Kidney (tissue), 14 donors: ENCODE data around the gene BMX. TPM values are rescaled to one million over a fixed set of nuclear protein-coding genes. Genes with fewer than 3 reads are reported as not detected.

Source experiments
- DNase-seq, 5 donors: peaks; one replicate each; pipeline ENCODE4 v3.0.0-alpha.2; 2013 to 2020
- FAIRE-seq: peaks from 2 replicates; lab custom pipeline; 2012; peaks lifted over from hg19 to GRCh38; lab: Jason Lieb, UNC
- H3K27ac ChIP-seq, 2 donors: one replicate each; pipeline ENCODE4 v1.7.0; 2013; ENCODE audit warnings: low read depth in 2 of 2, low read length in 2 of 2, inconsistent platforms in 1 of 2
- H3K27me3 ChIP-seq: one replicate; pipeline ENCODE4 v1.7.1; 2013; ENCODE audit warnings: low read length, inconsistent platforms; ENCODE audit not compliant: control insufficient read depth, insufficient read depth
- H3K36me3 ChIP-seq, 3 donors: one replicate each; pipeline versions ENCODE4 v1.7.0 to v1.7.1; 2013; ENCODE audit warnings: low read length in 3 of 3, control low read depth in 1 of 3, inconsistent platforms in 1 of 3; ENCODE audit not compliant: insufficient read depth in 3 of 3, control insufficient read depth in 2 of 3
- H3K4me1 ChIP-seq, 3 donors: one replicate each; pipeline versions ENCODE4 v1.7.0 to v1.7.1; 2013; ENCODE audit warnings: low read length in 3 of 3, inconsistent platforms in 1 of 3, low read depth in 1 of 3; ENCODE audit not compliant: control insufficient read depth in 2 of 3, insufficient read depth in 2 of 3
- H3K4me3 ChIP-seq, 3 donors: one replicate each; pipeline versions ENCODE4 v1.7.0 to v1.8.1; 2013; ENCODE audit warnings: low read length in 3 of 3, control low read depth in 1 of 3, inconsistent platforms in 1 of 3
- H3K9ac ChIP-seq, 3 donors: one replicate each; pipeline versions ENCODE4 v1.7.0 to v1.7.1; 2013; ENCODE audit warnings: low read length in 3 of 3, control low read depth in 1 of 3, inconsistent platforms in 1 of 3
- H3K9me3 ChIP-seq, 3 donors: one replicate each; pipeline versions ENCODE4 v1.7.0 to v1.7.1; 2013; ENCODE audit warnings: low read length in 3 of 3, control low read depth in 1 of 3, inconsistent platforms in 1 of 3; ENCODE audit not compliant: control insufficient read depth in 2 of 3, insufficient read depth in 1 of 3
- intact Hi-C: fragments of 100-400 bp; cut with DNase I; formaldehyde crosslinking; loops from one replicate; pipeline ENCODE4 v1.11.1; 2022
- polyA plus RNA-seq: library from polyadenylated mRNA; stranded (reverse); fragments of 350-450 nt; fragmentation: Illumina TruSeq; extraction: RNeasy Lipid Tissue Mini Kit (QIAGEN cat#74804); gene quantifications from one replicate; pipeline ENCODE4 v1.2.3, GENCODE V29; 2014; ENCODE audit warnings: low read depth, low replicate concordance; ENCODE audit not compliant: insufficient read depth
- total RNA-seq: library from RNA; stranded (reverse); fragmentation: NEBNext Ultra II Directional; extraction: Animal tissue kit (Norgen Biotek cat#: 25700); gene quantifications from one replicate; pipeline ENCODE4 v1.2.1, GENCODE V29; 2021
- TF ChIP-seq, protein P1 (sequence below): IDR thresholded peaks from 3 replicates; pipeline ENCODE4 v1.5.1; 2012; ENCODE audit warnings: mild to moderate bottlenecking, moderate library complexity, borderline replicate concordance; ENCODE audit not compliant: insufficient read depth; ENCODE audit errors: extremely low read depth
- donor health status: control.
- donor health status: control.
- donor health status: control.
- donor health status: control.
- donor health status: control.
- donor health status: DM: yes; HTN: yes; CAD: no.
- donor health status: Normal renal cell carcinoma (clear cell type).

BMX gene
- total and polyA plus RNA-seq, 2 donors from 2014 or later, result 1.4 TPM; not detected in 1

DNA sequence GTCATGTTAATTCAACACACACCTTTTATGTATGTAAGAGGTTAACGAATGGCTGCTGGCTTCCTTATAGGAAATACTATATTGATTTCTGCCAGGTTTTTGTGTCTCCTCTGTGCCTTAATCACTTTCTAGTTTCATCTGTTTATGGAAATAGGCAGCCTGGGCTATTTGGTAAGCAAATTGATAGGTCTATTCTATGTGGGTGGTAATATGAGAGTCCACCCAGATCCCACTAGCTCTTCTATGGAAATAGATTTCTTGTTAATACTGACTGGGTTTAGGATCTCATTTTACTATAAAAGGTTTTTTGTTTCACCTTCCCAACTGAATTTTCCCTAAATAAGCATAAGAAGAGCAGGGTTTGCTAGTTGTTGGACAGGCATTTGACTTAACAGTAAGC, 4.1 kb downstream of the BMX start:
- no peaks in the 10 kb centered on the region for H3K4me1 ChIP-seq
- TF ChIP-seq, protein P1, sequence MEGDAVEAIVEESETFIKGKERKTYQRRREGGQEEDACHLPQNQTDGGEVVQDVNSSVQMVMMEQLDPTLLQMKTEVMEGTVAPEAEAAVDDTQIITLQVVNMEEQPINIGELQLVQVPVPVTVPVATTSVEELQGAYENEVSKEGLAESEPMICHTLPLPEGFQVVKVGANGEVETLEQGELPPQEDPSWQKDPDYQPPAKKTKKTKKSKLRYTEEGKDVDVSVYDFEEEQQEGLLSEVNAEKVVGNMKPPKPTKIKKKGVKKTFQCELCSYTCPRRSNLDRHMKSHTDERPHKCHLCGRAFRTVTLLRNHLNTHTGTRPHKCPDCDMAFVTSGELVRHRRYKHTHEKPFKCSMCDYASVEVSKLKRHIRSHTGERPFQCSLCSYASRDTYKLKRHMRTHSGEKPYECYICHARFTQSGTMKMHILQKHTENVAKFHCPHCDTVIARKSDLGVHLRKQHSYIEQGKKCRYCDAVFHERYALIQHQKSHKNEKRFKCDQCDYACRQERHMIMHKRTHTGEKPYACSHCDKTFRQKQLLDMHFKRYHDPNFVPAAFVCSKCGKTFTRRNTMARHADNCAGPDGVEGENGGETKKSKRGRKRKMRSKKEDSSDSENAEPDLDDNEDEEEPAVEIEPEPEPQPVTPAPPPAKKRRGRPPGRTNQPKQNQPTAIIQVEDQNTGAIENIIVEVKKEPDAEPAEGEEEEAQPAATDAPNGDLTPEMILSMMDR, result no peak
- H3K27me3 ChIP-seq, result peaks cover 5% of the 10 kb centered on the region
- no peaks in the 10 kb centered on the region for H3K9me3 ChIP-seq
- no peak overlapping the region for H3K4me3 ChIP-seq
- intact Hi-C loops, result no loop called here
- FAIRE-seq (no peak), DNase-seq (no peak)
- no peaks in the 10 kb centered on the region for H3K36me3 ChIP-seq
- no peak overlapping the region for H3K9ac ChIP-seq
- no peak overlapping the region for H3K27ac ChIP-seq

DNA sequence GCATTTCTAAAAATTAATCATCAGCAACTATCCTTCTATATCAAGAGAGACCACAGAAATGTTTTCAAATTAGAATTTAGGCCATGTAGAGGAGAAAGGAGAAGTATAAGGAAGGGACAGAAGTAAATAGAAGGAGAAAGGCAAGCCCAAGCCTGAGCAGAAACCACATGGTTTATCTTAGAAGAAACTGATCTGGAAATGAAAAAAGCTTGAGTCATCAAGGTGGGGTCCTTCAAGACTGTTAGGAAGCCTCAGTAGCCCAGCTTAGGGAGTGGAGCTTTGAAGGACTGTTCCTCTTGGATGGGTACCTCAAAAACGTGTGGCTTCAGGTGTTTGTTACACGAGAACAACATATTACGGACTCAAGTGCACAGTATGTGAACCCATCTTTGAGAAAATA, 4.5 kb downstream of the BMX start:
- intact Hi-C loops, result no loop called here
- Histone ChIP-seq H3K4me3 (no peak overlapping the region), H3K36me3 (no peaks in the 10 kb centered on the region), H3K27ac (no peak overlapping the region), H3K9me3 (no peaks in the 10 kb centered on the region), H3K27me3 (peaks cover 5% of the 10 kb centered on the region), H3K4me1 (no peaks in the 10 kb centered on the region), H3K9ac (no peak overlapping the region)
- FAIRE-seq, result no peak
- TF ChIP-seq, protein P1, result no peak
- no peak for DNase-seq

DNA sequence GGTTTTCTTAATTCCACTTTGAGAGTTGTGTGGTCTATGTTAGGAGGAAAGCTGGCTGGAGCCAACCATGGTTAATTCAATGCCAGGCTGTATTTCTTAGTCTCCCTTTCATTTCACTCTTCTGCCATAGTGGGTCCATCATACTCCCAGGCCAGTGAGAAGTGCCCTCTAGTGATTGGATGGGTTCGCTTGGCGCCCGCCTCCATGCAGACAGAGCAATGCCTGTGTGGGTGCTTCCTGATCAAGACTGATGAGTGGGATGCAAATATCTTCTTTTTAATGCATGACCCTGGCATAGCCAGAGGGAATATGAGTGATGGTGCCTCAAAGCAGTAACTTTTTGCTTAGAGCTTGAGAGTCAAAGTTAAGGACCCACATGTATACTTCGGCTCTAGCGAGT, 6.4 kb downstream of the BMX start:
- intact Hi-C loops, result no loop called here
- Histone ChIP-seq H3K9ac (no peak overlapping the region), H3K4me1 (no peaks in the 10 kb centered on the region), H3K9me3 (no peaks in the 10 kb centered on the region), H3K4me3 (no peak overlapping the region), H3K27me3 (peaks cover 8% of the 10 kb centered on the region), H3K36me3 (no peaks in the 10 kb centered on the region), H3K27ac (no peak overlapping the region)
- FAIRE-seq (no peak), DNase-seq (no peak)
- TF ChIP-seq, protein P1, result no peak

DNA sequence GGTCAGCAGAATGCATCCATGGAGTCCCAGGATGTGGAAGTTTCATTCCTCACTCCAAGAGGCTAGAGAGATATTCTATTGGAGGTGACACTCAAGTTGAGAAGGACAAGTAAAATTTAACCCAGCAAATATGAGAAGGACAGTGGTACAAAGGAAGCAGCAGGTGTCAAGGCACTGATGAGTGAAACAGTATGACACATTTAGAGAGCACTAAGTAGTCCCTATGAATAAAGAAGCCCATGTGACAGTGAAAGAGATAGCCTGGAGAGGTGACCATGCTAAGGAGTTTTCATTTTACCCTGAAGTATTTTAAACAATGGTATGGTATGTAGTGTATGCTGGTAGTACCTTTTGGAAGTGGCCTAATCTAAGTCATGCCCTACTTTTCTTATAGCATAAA, 9.2 kb downstream of the BMX start:
- intact Hi-C loops, result no loop called here
- H3K27me3 ChIP-seq, result peaks cover 9% of the 10 kb centered on the region
- TF ChIP-seq, protein P1, result no peak

More for the DNA sequence above, 9.2 kb downstream of the BMX start:
- Histone ChIP-seq H3K4me1 (no peaks in the 10 kb centered on the region), H3K27ac (no peak overlapping the region), H3K36me3 (no peaks in the 10 kb centered on the region), H3K4me3 (no peak overlapping the region), H3K9me3 (no peaks in the 10 kb centered on the region), H3K9ac (no peak overlapping the region)
- DNase-seq, result no peak
- no peak for FAIRE-seq
